Measurements from ENCODE around the gene AK1.
"Not testable (repeated sequence)": the region's sequence is repeated elsewhere in the genome, so short reads cannot be mapped to it uniquely, and the experiment has no call there.

The AK1 gene

GRCh38 chr9:127852829-127853228 lies 24.6 kb downstream of the AK1 start:
- no peak overlapping the region for H3K4me3 ChIP-seq (ENCODE audit: low read depth, low read length)

- H3K4me3 ChIP-seq (ENCODE audit: low read depth, low read length): no peak overlapping the region
These were observed 27.1 kb downstream of the AK1 start for GRCh38 chr9:127850286-127850830.

- no peak overlapping the region for H3K4me3 ChIP-seq (ENCODE audit: low read depth, low read length)
These were observed 28.5 kb downstream of the AK1 start for GRCh38 chr9:127848756-127849504.

DNA sequence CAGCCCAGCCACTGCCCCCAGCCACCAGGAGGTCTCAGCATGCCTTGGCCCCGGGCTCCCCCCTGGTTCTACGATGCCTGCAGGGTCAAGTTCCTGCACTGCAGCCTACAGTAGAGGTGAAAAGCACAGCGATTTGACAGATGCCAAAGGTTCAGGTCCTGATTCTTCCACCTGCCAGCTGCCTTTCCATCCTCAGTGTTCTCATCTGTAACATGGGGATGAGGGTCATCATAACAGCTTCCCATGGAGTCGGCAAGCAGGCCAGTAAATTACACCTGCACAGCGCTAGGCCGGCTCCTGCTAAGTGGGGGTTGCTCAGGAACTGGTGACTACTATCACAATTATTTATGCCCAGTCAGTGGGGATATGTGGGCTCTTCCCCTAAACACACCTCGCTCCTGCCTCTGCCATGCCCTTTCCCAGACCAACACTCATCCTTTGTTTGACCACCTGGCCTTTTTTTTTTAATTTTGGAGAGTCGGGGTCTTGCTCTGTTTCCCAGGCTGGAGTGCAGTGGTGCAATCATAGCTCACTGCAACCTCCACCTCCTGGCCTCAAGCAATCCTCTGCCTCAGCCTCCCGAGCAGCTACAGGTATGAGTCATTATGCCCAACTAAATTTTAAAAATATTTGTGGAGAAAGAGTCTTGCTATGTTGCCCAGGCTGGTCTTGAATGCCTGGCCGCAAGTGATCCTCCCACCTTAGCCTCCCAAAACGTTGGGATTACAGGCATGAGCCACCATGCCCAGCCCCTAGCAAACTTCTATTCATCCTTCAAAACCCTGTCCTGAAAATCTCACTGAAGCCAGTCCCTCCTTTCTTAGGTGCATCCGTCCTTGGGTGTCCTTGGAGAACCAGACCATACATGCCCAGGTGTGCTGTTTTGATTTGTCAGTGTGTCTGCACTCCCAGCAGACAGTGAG lies 29.4 kb downstream of the AK1 start:
- H3K4me3 ChIP-seq (ENCODE audit: low read depth, low read length): no peak overlapping the region

DNA sequence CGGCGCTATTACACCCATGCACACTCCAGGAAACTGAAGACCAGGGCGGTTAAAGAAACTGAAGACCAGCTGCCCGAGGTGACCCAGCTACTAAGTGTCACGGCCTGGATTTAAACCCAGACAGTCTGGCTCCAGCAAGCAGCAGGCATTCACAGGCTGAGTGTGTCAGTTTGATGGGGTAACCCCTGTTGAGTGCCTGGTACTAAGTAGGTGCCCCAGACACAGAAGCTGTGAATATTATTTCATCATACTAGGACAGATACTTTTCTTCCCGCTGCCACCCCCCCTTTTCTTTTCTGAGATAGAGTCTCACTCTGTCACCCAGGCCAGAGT lies 30.3 kb downstream of the AK1 start:
- H3K4me3 ChIP-seq (ENCODE audit: low read depth, low read length): no peak overlapping the region

- H3K4me3 ChIP-seq (ENCODE audit: low read depth, low read length): no peak overlapping the region
These were observed 30.9 kb downstream of the AK1 start for GRCh38 chr9:127846443-127847177.

GRCh38 chr9:127845619-127846018 lies 31.9 kb downstream of the AK1 start:
- not testable (repeated sequence) for H3K4me3 ChIP-seq (ENCODE audit: low read depth, low read length)

DNA sequence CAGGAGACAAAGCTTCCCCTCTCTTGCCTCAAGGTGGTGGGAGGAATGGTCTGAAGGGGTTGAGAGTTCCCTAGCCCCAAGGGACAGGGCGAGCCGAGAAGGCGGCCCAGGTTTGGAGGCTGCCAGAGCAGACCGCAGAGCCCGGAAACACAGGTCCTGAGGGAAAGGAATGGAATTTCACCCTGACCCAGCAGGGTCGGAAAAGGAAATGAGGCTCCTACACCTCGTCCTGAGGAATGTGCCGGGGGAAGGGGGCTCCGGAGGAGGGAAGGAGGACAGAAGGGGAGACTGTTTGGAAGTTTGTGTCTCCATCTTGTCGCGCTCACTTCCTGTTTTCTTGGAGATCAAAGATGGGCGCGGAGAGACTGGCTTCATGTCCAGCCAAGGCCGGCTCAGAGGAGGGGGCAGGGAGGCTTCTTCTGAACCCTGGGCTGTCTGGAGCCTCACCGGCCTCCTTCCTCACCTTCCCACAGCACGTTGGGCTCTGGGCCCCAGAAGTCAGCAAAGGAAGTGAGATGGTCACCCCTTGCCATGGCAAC lies 32.6 kb downstream of the AK1 start:
- H3K4me3 ChIP-seq (ENCODE audit: low read depth, low read length): no peak overlapping the region

GRCh38 chr9:127841087-127841835 lies 36.2 kb downstream of the AK1 start:
- no peak overlapping the region for H3K4me3 ChIP-seq (ENCODE audit: low read depth, low read length)

- H3K4me3 ChIP-seq (ENCODE audit: low read depth, low read length): no peak overlapping the region
These were observed 38.9 kb downstream of the AK1 start for GRCh38 chr9:127838375-127839078.

- H3K4me3 ChIP-seq (ENCODE audit: low read depth, low read length): no peak overlapping the region
These were observed 40.1 kb downstream of the AK1 start for GRCh38 chr9:127837346-127837745.

GRCh38 chr9:127836561-127836960 lies 40.9 kb downstream of the AK1 start:
- H3K4me3 ChIP-seq (ENCODE audit: low read depth, low read length): not testable (repeated sequence)

- H3K4me3 ChIP-seq (ENCODE audit: low read depth, low read length): no peak overlapping the region
These were observed 41.4 kb downstream of the AK1 start for GRCh38 chr9:127835991-127836516.

DNA sequence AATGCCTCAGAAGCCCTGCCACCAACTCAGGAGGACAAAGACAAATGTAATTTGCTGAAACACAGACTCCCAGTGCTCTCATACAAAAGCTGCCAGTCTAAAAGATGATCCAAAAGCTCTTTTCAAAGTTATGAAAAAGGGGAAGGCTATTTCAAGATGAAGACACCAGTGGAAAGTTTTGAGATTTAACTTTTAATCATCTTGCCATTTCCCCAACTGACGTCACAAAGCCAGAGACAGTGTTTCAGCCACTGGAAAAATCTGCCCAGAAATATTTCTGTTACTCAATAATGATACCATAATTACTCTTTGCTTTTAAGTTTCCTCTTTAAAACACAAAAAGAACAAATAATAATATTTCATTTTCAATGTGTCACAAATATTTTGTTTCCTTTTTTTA lies 43.9 kb downstream of the AK1 start:
- no peak overlapping the region for H3K4me3 ChIP-seq (ENCODE audit: low read depth, low read length)

DNA sequence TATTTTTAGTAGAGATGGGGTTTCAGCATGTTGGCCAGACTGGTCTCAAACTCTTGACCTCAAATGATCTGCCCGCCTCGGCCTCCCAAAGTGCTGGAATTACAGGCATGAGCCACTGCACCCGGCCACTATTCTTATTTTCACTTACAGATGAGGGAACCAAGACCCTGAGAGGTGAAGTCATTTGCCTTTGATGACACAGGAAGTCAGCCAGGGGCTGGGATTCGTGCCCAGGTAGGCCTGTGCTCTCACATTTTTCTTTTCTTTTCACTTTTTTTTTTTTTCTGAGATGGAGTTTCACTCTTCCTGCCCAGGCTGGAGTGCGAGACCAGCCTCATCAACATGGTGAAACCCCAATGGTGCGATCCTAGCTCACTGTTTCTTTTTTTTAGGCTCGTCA lies 45.2 kb downstream of the AK1 start:
- H3K4me3 ChIP-seq (ENCODE audit: low read depth, low read length): no peak overlapping the region

- no peak overlapping the region for H3K4me3 ChIP-seq (ENCODE audit: low read depth, low read length)
These were observed 48.1 kb downstream of the AK1 start for GRCh38 chr9:127829205-127829906.

GRCh38 chr9:127828262-127829031 lies 49.0 kb downstream of the AK1 start:
- no peak overlapping the region for H3K4me3 ChIP-seq (ENCODE audit: low read depth, low read length)
